H1 (cell line): Measurements from ENCODE around the gene AP5Z1. TPM values are rescaled to one million over a fixed set of nuclear protein-coding genes. Genes with fewer than 3 reads are reported as not detected.
A peak's percentile ranks its signal among the peaks of the same experiment; 100 is the strongest.

Experiments
- CTCF ChIA-PET: fragments of 300-600 bp; sonication (Branson Sonifier 250); formaldehyde crosslinking; loops from one replicate; lab custom pipeline; 2021; ENCODE audit not compliant: partially characterized antibody; lab: Charles Lee
- POLR2A ChIA-PET: fragments of 300-600 bp; sonication (Branson Sonifier 250); formaldehyde crosslinking; loops from one replicate; lab custom pipeline; 2021; ENCODE audit warnings: inconsistent platforms; ENCODE audit not compliant: partially characterized antibody; lab: Charles Lee
- DNase-seq, 2 experiments: peaks; one replicate each; pipeline versions ENCODE4 v3.0.0 to v3.0.0-alpha.2; 2010 to 2022; ENCODE audit warnings: low spot score in 2 of 2, low read depth in 1 of 2, mixed read lengths in 1 of 2
- FAIRE-seq: peaks from 2 replicates; lab custom pipeline; 2011; peaks lifted over from hg19 to GRCh38; lab: Jason Lieb, UNC
- H2AFZ ChIP-seq: 2 replicates; pipeline ENCODE4 v1.8.1; 2012; ENCODE audit warnings: low read length, inconsistent platforms
- H2AK5ac ChIP-seq: 2 replicates; pipeline ENCODE4 v1.6.1; 2013; ENCODE audit warnings: low read depth, low read length
- H2BK120ac ChIP-seq: replicated peaks from 2 replicates; pipeline ENCODE3; 2013; ENCODE audit warnings: low read depth, low read length, inconsistent platforms
- H2BK12ac ChIP-seq: 2 replicates; pipeline ENCODE4 v1.6.1; 2013; ENCODE audit warnings: low read depth, low read length
- H2BK15ac ChIP-seq: 2 replicates; pipeline ENCODE4 v1.6.1; 2013; ENCODE audit warnings: low read length
- H2BK20ac ChIP-seq: 2 replicates; pipeline ENCODE4 v1.6.1; 2013; ENCODE audit warnings: low read length
- H2BK5ac ChIP-seq: 2 replicates; pipeline ENCODE4 v1.6.1; 2013; ENCODE audit warnings: low read depth, low read length
- H3K14ac ChIP-seq: 2 replicates; pipeline ENCODE4 v1.6.1; 2013; ENCODE audit warnings: inconsistent platforms; ENCODE audit not compliant: insufficient read length
- H3K18ac ChIP-seq: 2 replicates; pipeline ENCODE4 v1.6.1; 2013; ENCODE audit warnings: low read length; ENCODE audit errors: extremely low read depth
- H3K23ac ChIP-seq: 2 replicates; pipeline ENCODE4 v1.6.1; 2013; ENCODE audit warnings: inconsistent platforms; ENCODE audit not compliant: insufficient read length
- H3K23me2 ChIP-seq: 2 replicates; pipeline ENCODE4 v1.6.1; 2013; ENCODE audit warnings: low read depth, low read length
- H3K27ac ChIP-seq: 2 replicates; pipeline ENCODE4 v1.6.1; 2011; ENCODE audit warnings: low read depth, low read length, inconsistent platforms
- H3K27me3 ChIP-seq, 4 experiments: replicated peaks in 1 of 4; 1 replicate in 1 of 4; 2 replicates in 3 of 4; pipeline versions ENCODE4 v1.6.1 to v1.8.1; 2011 to 2013; ENCODE audit warnings: low read length in 3 of 4, mild to moderate bottlenecking in 3 of 4, inconsistent platforms in 2 of 4, mixed read lengths in 2 of 4, moderate library complexity in 1 of 4; ENCODE audit not compliant: control insufficient read depth in 3 of 4, insufficient read depth in 3 of 4; ENCODE audit errors: extremely low read depth in 1 of 4
- H3K36me3 ChIP-seq, 4 experiments: 2 replicates each; pipeline versions ENCODE4 v1.6.1 to v1.8.1; 2011 to 2013; ENCODE audit warnings: mild to moderate bottlenecking in 4 of 4, low read length in 3 of 4, moderate library complexity in 2 of 4, control low read depth in 1 of 4, inconsistent platforms in 1 of 4; ENCODE audit not compliant: insufficient read depth in 4 of 4, control insufficient read depth in 2 of 4
- H3K4ac ChIP-seq: replicated peaks from 2 replicates; pipeline ENCODE3; 2013; ENCODE audit warnings: low read length, low read depth, mixed read lengths, inconsistent platforms; ENCODE audit not compliant: insufficient read length
- H3K4me1 ChIP-seq, 4 experiments: replicated peaks in 1 of 4; 1 replicate in 1 of 4; 2 replicates in 3 of 4; pipeline versions ENCODE4 v1.6.1 to v1.8.1; 2011 to 2013; ENCODE audit warnings: low read length in 3 of 4, inconsistent platforms in 2 of 4, mixed read lengths in 1 of 4; ENCODE audit not compliant: insufficient read depth in 4 of 4, control insufficient read depth in 3 of 4
- H3K4me2 ChIP-seq, 2 experiments: 2 replicates each; pipeline versions ENCODE4 v1.6.1 to v1.8.1; 2011 to 2013; ENCODE audit warnings: low read depth in 2 of 2, low read length in 2 of 2, control low read depth in 1 of 2, inconsistent platforms in 1 of 2, mild to moderate bottlenecking in 1 of 2; ENCODE audit not compliant: insufficient read depth in 1 of 2
- H3K4me3 ChIP-seq, 4 experiments: fragments of 200-600, 300-600 bp in 1 of 4; sonication (generic), shearing (Covaris generic), sonication (Bioruptor Twin) in 1 of 4; 2 replicates each; pipeline versions ENCODE4 v1.5.1 to v1.8.1; 2011 to 2016; ENCODE audit warnings: low read length in 4 of 4, low read depth in 3 of 4, control low read depth in 2 of 4, inconsistent platforms in 2 of 4, mild to moderate bottlenecking in 2 of 4, mixed read lengths in 1 of 4, moderate library complexity in 1 of 4; ENCODE audit not compliant: insufficient read depth in 2 of 4; ENCODE audit errors: extremely low read depth in 1 of 4
- H3K56ac ChIP-seq: replicated peaks from 2 replicates; pipeline ENCODE3; 2013; ENCODE audit warnings: low read depth, mild to moderate bottlenecking, mixed read lengths, low read length, inconsistent platforms; ENCODE audit not compliant: insufficient read length
- H3K79me1 ChIP-seq: 2 replicates; pipeline ENCODE4 v1.6.1; 2013; ENCODE audit warnings: low read depth, low read length, control low read depth
- H3K79me2 ChIP-seq, 2 experiments: 2 replicates each; pipeline versions ENCODE4 v1.6.1 to v1.8.1; 2012 to 2013; ENCODE audit warnings: low read length in 2 of 2, mild to moderate bottlenecking in 2 of 2, inconsistent platforms in 1 of 2; ENCODE audit not compliant: insufficient read depth in 2 of 2, control insufficient read depth in 1 of 2
- H3K9ac ChIP-seq, 4 experiments: replicated peaks in 1 of 4; 1 replicate in 1 of 4; 2 replicates in 3 of 4; pipeline versions ENCODE4 v1.6.1 to v1.8.1; 2011 to 2013; ENCODE audit warnings: low read depth in 3 of 4, low read length in 3 of 4, control low read depth in 2 of 4, mild to moderate bottlenecking in 2 of 4, moderate library complexity in 2 of 4, inconsistent platforms in 1 of 4; ENCODE audit errors: extremely low read depth in 1 of 4
- H3K9me3 ChIP-seq, 2 experiments: 2 replicates each; pipeline versions ENCODE4 v1.6.1 to v1.8.1; 2012 to 2013; ENCODE audit warnings: mild to moderate bottlenecking in 2 of 2, moderate library complexity in 2 of 2, control low read depth in 1 of 2, inconsistent platforms in 1 of 2, low read depth in 1 of 2, low read length in 1 of 2, mixed read lengths in 1 of 2; ENCODE audit not compliant: insufficient read depth in 2 of 2
- H4K20me1 ChIP-seq, 2 experiments: replicated peaks in 1 of 2; 2 replicates each; pipeline versions ENCODE3 to v1.8.1; 2011 to 2013; ENCODE audit warnings: inconsistent platforms in 2 of 2, low read length in 2 of 2, mild to moderate bottlenecking in 1 of 2; ENCODE audit not compliant: insufficient read depth in 2 of 2, control insufficient read depth in 1 of 2
- H4K5ac ChIP-seq: 2 replicates; pipeline ENCODE4 v1.6.1; 2013; ENCODE audit warnings: low read length, low read depth, mixed read lengths, inconsistent platforms; ENCODE audit not compliant: insufficient read length
- H4K8ac ChIP-seq: 2 replicates; pipeline ENCODE4 v1.8.0; 2013; ENCODE audit warnings: mild to moderate bottlenecking, moderate library complexity, low read length, inconsistent platforms; ENCODE audit not compliant: insufficient read depth; ENCODE audit errors: extremely low read depth
- H4K91ac ChIP-seq: replicated peaks from 2 replicates; pipeline ENCODE3; 2013; ENCODE audit warnings: low read length, mixed read lengths, inconsistent platforms; ENCODE audit not compliant: insufficient read length
- BACH1 ChIP-seq: IDR thresholded peaks from 2 replicates; pipeline ENCODE4 v1.6.1; 2012; ENCODE audit warnings: low read length, improper control_type of control experiment
- CHD1 ChIP-seq: IDR thresholded peaks from 2 replicates; pipeline ENCODE4 v1.6.1; 2012; ENCODE audit warnings: low read depth, low read length, improper control_type of control experiment
- MAFK ChIP-seq: IDR thresholded peaks from 2 replicates; pipeline ENCODE4 v1.6.1; 2012; ENCODE audit warnings: low read depth, mild to moderate bottlenecking, improper control_type of control experiment, low read length
- RXRA ChIP-seq: IDR thresholded peaks from 2 replicates; pipeline ENCODE4 v1.6.1; 2011; ENCODE audit warnings: low read depth, mild to moderate bottlenecking, low read length, moderate library complexity; ENCODE audit not compliant: insufficient read depth
- YY1 ChIP-seq: IDR thresholded peaks from 2 replicates; pipeline ENCODE4 v1.6.1; 2011; ENCODE audit warnings: low read depth, mild to moderate bottlenecking, low read length
- WGBS, 2 experiments: shearing (Covaris generic) in 1 of 2; methylation state at CpG; one replicate each; pipeline versions ENCODE4 v1.1.6 to v1.1.7; 2013 to 2015; ENCODE audit warnings: low lambda C conversion rate in 2 of 2, mixed read lengths in 2 of 2, inconsistent platforms in 1 of 2, low coverage in 1 of 2, missing lambda C conversion rate in 1 of 2; ENCODE audit not compliant: insufficient replicate concordance in 2 of 2, insufficient coverage in 1 of 2, insufficient read length in 1 of 2; ENCODE audit errors: extremely low coverage in 1 of 2, missing lambda C conversion rate in 1 of 2; 5-methylcytosine and 5-hydroxymethylcytosine counted together
- polyA plus RNA-seq, 7 experiments: library from polyadenylated mRNA; depleted of rRNA in 3 of 7; stranded (reverse) in 5 of 7; unstranded in 2 of 7; fragments of >200 nt in 5 of 7; fragments of 200-250 nt in 2 of 7; gene quantifications; 1 replicate in 5 of 7; 2 replicates in 1 of 7; 4 replicates in 1 of 7; pipeline versions ENCODE4 v1.2.1 to v1.2.3, GENCODE V29; 2011 to 2013; ENCODE audit warnings: missing spikeins in 2 of 7, mixed read lengths in 2 of 7
- total RNA-seq: library from RNA; stranded (reverse); fragmentation: NEBNext Ultra II Directional; extraction: Animal tissue kit (Norgen Biotek cat#: 25700); gene quantifications from 2 replicates; pipeline ENCODE4 v1.2.1, GENCODE V29; 2021

The AP5Z1 gene
- total and polyA plus RNA-seq, 2 of the 8 experiments (the other 6 are each of a cell fraction or from before 2014, with no cell fraction given) = 24.0 to 24.7 TPM

GRCh38 chr7:4738711-4739527 is 36.5 kb upstream of the AP5Z1 start:
- H2AK5ac ChIP-seq = no peak overlapping the region
- no peak overlapping the region for H3K23ac ChIP-seq
- WGBS, 2 experiments = 62% methylated on average over 23 of the region's 23 CpGs; no CpG with 5 or more reads in 1 of the 2 experiments
- no peak overlapping the region for H2AFZ ChIP-seq
- H3K18ac ChIP-seq = no peak overlapping the region
- peaks cover 4% of the 10 kb centered on the region; the same call in 1 of the 2 replicates for H3K79me1 ChIP-seq
- TF ChIP-seq CHD1 (no peak), RXRA (no peak), YY1 (no peak), BACH1 (peak; percentile 68; the same call in 1 of the 2 replicates), MAFK (peak; percentile 83)
- peaks cover 1 to 6% (median 4%) of the 10 kb centered on the region in 4 experiments; a peak in 4 of 7 replicates for H3K4me1 ChIP-seq
- H4K8ac ChIP-seq = no peak overlapping the region
- no peak overlapping the region for H3K27ac ChIP-seq
- no peak overlapping the region for H4K91ac ChIP-seq
- H3K36me3 ChIP-seq = no peaks in the 10 kb centered on the region
- H3K9ac ChIP-seq = no peak overlapping the region
- H2BK20ac ChIP-seq = no peak overlapping the region
- ChIA-PET POLR2A (no interaction called here), CTCF (interaction anchor here (0.8 kb wide), 1 partner anchor 15 kb away, joined by 4 read pairs; no protein-coding TSS in a partner anchor)
- no peak overlapping the region for H3K56ac ChIP-seq
- H2BK15ac ChIP-seq = no peak overlapping the region
- H2BK5ac ChIP-seq = no peak overlapping the region; the same call in 1 of the 2 replicates
- no peaks in the 10 kb centered on the region for H3K9me3 ChIP-seq
- peak; percentile 28 for FAIRE-seq
- peaks cover 8 to 21% of the 10 kb centered on the region in 2 experiments for H4K20me1 ChIP-seq
- peak overlapping the region in 1 of 2 experiments; percentile 11; a peak in 1 of 4 replicates for H3K4me2 ChIP-seq
- H2BK12ac ChIP-seq = peak overlapping the region; percentile 43; the same call in 1 of the 2 replicates
- H3K14ac ChIP-seq = no peak overlapping the region
- H3K4ac ChIP-seq = no peak overlapping the region
- peak in 1 of 2 experiments; percentile 51 for DNase-seq
- no peak overlapping the region for H2BK120ac ChIP-seq
- H3K79me2 ChIP-seq = no peaks in the 10 kb centered on the region
- H3K27me3 ChIP-seq = peaks cover 3 to 34% (median 23%) of the 10 kb centered on the region in 4 experiments
- no peak overlapping the region for H4K5ac ChIP-seq
- H3K4me3 ChIP-seq = no peak overlapping the region
- H3K23me2 ChIP-seq = no peaks in the 10 kb centered on the region
